GM18873 (cell line): ENCODE results near the gene POR.
"Not testable (repeated sequence)": the region's sequence is repeated elsewhere in the genome, so short reads cannot be mapped to it uniquely, and the experiment has no call there.

Source experiments
- ATAC-seq: cut with Tn5 transposase; IDR thresholded peaks from one replicate; pipeline ENCODE4 v1.9.1; 2021; ENCODE audit warnings: mild to moderate bottlenecking, moderate library complexity, moderate number of reproducible peaks; ENCODE audit not compliant: unreplicated experiment, low FRiP score

Gene POR

GRCh38 chr7:75987805-75988567 is 73.0 kb downstream of the POR start:
- ATAC-seq: no peak

GRCh38 chr7:75988568-75989499 is 73.9 kb downstream of the POR start:
- no peak for ATAC-seq

GRCh38 chr7:75989500-75990388 is 74.8 kb downstream of the POR start:
- ATAC-seq: no peak

GRCh38 chr7:75991531-75992082 is 76.7 kb downstream of the POR start:
- ATAC-seq: no peak

- no peak for ATAC-seq
Observed at GRCh38 chr7:75992083-75992755, 77.3 kb downstream of the POR start.

GRCh38 chr7:75993689-75994387 is 78.9 kb downstream of the POR start:
- no peak for ATAC-seq

GRCh38 chr7:75994388-75995051 is 79.6 kb downstream of the POR start, which contains the start of gene TMEM120A:
TMEM120A (minus strand) TSS chr7:75994595; CDS start chr7:75994570, 25 bp downstream.
- ATAC-seq: peak; percentile 74

- ATAC-seq: no peak
Observed at GRCh38 chr7:75995052-75995471, 80.1 kb downstream of the POR start.

GRCh38 chr7:75995996-75996395 is 81.0 kb downstream of the POR start:
- no peak for ATAC-seq

- no peak for ATAC-seq
Observed at GRCh38 chr7:75996476-75996875, 81.5 kb downstream of the POR start.

GRCh38 chr7:75998038-75998437 is 83.1 kb downstream of the POR start:
- ATAC-seq: no peak

GRCh38 chr7:76000566-76000965 is 85.6 kb downstream of the POR start:
- no peak for ATAC-seq

GRCh38 chr7:76002139-76002538 is 87.2 kb downstream of the POR start:
- no peak for ATAC-seq

- no peak for ATAC-seq
Observed at GRCh38 chr7:76002822-76003221, 87.9 kb downstream of the POR start.

GRCh38 chr7:76003351-76003750 is 88.4 kb downstream of the POR start:
- no peak for ATAC-seq

GRCh38 chr7:76005004-76005403 is 90.0 kb downstream of the POR start:
- ATAC-seq: not testable (repeated sequence)

- no peak for ATAC-seq
Observed at GRCh38 chr7:76008156-76008687, 93.3 kb downstream of the POR start.
